HG02571 (cell line): Measurements from ENCODE around the gene METTL24.
"Not testable (repeated sequence)": the region's sequence is repeated elsewhere in the genome, so short reads cannot be mapped to it uniquely, and the experiment has no call there.

Experiments
- ATAC-seq: cut with Tn5 transposase; IDR thresholded peaks from one replicate; pipeline ENCODE4 v1.9.1; 2021; ENCODE audit warnings: mild to moderate bottlenecking, moderate library complexity; ENCODE audit not compliant: unreplicated experiment

Gene METTL24

GRCh38 chr6:110363748-110364147 lies 5.6 kb upstream of the METTL24 start:
- ATAC-seq: no peak

GRCh38 chr6:110360676-110361075 lies 2.5 kb upstream of the METTL24 start:
- no peak for ATAC-seq

- no peak for ATAC-seq
These were observed 1.4 kb upstream of the METTL24 start for GRCh38 chr6:110359556-110359955.

GRCh38 chr6:110358553-110359160 lies 508 bp upstream of the METTL24 start:
- ATAC-seq: no peak

- ATAC-seq: no peak
These were observed 868 bp downstream of the METTL24 start for GRCh38 chr6:110357298-110357663.

- ATAC-seq: no peak
These were observed 1.4 kb downstream of the METTL24 start for GRCh38 chr6:110356778-110357177.

GRCh38 chr6:110355727-110356126 lies 2.4 kb downstream of the METTL24 start:
- no peak for ATAC-seq

GRCh38 chr6:110355022-110355421 lies 3.1 kb downstream of the METTL24 start:
- no peak for ATAC-seq

GRCh38 chr6:110354153-110354552 lies 4.0 kb downstream of the METTL24 start:
- no peak for ATAC-seq

- no peak for ATAC-seq
These were observed 4.6 kb downstream of the METTL24 start for GRCh38 chr6:110353457-110354001.

- no peak for ATAC-seq
These were observed 5.4 kb downstream of the METTL24 start for GRCh38 chr6:110352563-110353262.

- ATAC-seq: no peak
These were observed 6.2 kb downstream of the METTL24 start for GRCh38 chr6:110351986-110352385.

GRCh38 chr6:110351546-110351945 lies 6.6 kb downstream of the METTL24 start:
- ATAC-seq: no peak

- ATAC-seq: not testable (repeated sequence)
These were observed 7.6 kb downstream of the METTL24 start for GRCh38 chr6:110350593-110350992.

GRCh38 chr6:110348961-110349690 lies 9.0 kb downstream of the METTL24 start:
- no peak for ATAC-seq

GRCh38 chr6:110345025-110345424 lies 13.1 kb downstream of the METTL24 start:
- no peak for ATAC-seq

- no peak for ATAC-seq
These were observed 15.4 kb downstream of the METTL24 start for GRCh38 chr6:110342759-110343158.

- no peak for ATAC-seq
These were observed 16.2 kb downstream of the METTL24 start for GRCh38 chr6:110341663-110342596.

- ATAC-seq: no peak
These were observed 17.1 kb downstream of the METTL24 start for GRCh38 chr6:110341067-110341466.

GRCh38 chr6:110340392-110340965 lies 17.7 kb downstream of the METTL24 start:
- ATAC-seq: no peak
